GM12878 (cell line): Measurements from ENCODE around the gene FRAS1. TPM values are rescaled to one million over a fixed set of nuclear protein-coding genes. Genes with fewer than 3 reads are reported as not detected.

ENCODE experiments used
- ATAC-seq: fragments of 200-7000 bp; cut with Tn5 transposase; 3 replicates; pipeline ENCODE4 v1.9.1; 2020; ENCODE audit warnings: mild to moderate bottlenecking, moderate library complexity
- BruUV-seq: library from RNA; stranded (reverse); fragments of 400-500 nt; replicated peaks from 2 replicates; lab custom pipeline; 2021; lab: Mats Ljungman, UMichigan
- CTCF ChIA-PET: fragments of 300-600 bp; sonication (Branson Sonifier 250); formaldehyde crosslinking; extraction: SDS; loops from one replicate; lab custom pipeline; 2021; ENCODE audit warnings: inconsistent platforms; lab: Yijun Ruan, JAX
- POLR2A ChIA-PET: fragments of 350-600 bp; formaldehyde crosslinking; extraction: SDS; loops from one replicate; lab custom pipeline; 2021; ENCODE audit warnings: inconsistent platforms; lab: Charles Lee
- RAD21 ChIA-PET: fragments of 300-600 bp; sonication (Branson Sonifier 250); formaldehyde crosslinking; loops from one replicate; lab custom pipeline; 2023; ENCODE audit warnings: antibody characterized with exemption; ENCODE audit not compliant: unreplicated experiment; lab: Charles Lee
- SMC1A ChIA-PET: fragments of 300-600 bp; sonication (Branson Sonifier 250); formaldehyde crosslinking; loops from one replicate; lab custom pipeline; 2023; ENCODE audit not compliant: unreplicated experiment, uncharacterized antibody; lab: Charles Lee
- DNase-seq: peaks from one replicate; pipeline ENCODE4 v3.0.0-alpha.2; 2011; ENCODE audit warnings: low read depth, low spot score
- FAIRE-seq: peaks from 3 replicates; lab custom pipeline; 2011; peaks lifted over from hg19 to GRCh38; lab: Jason Lieb, UNC
- H2AFZ ChIP-seq: 2 replicates; pipeline ENCODE4 v1.6.0; 2011; ENCODE audit warnings: low read depth, low read length, control low read depth; ENCODE audit not compliant: control insufficient read depth
- H3K27ac ChIP-seq: 2 replicates; pipeline ENCODE4 v1.5.1; 2011; ENCODE audit warnings: control low read depth; ENCODE audit not compliant: control insufficient read depth, insufficient read depth
- H3K27me3 ChIP-seq, 2 experiments: replicated peaks in 1 of 2; 2 replicates each; pipeline versions ENCODE4 v1.6.0 to v1.6.1; 2011; ENCODE audit warnings: low read length in 1 of 2; ENCODE audit not compliant: control insufficient read depth in 2 of 2, insufficient read depth in 2 of 2
- H3K36me3 ChIP-seq, 2 experiments: 2 replicates each; pipeline ENCODE4 v1.5.1; 2011; ENCODE audit warnings: low read length in 1 of 2; ENCODE audit not compliant: control insufficient read depth in 2 of 2, insufficient read depth in 2 of 2
- H3K4me1 ChIP-seq: 2 replicates; pipeline ENCODE4 v1.6.1; 2011; ENCODE audit warnings: mild to moderate bottlenecking, low read length, moderate library complexity, mixed read lengths; ENCODE audit not compliant: control insufficient read depth, insufficient read depth
- H3K4me2 ChIP-seq: 2 replicates; pipeline ENCODE4 v1.6.0; 2011; ENCODE audit warnings: control low read depth; ENCODE audit not compliant: control insufficient read depth, insufficient read depth
- H3K4me3 ChIP-seq: fragments of 200-600 bp; sonication (generic); 2 replicates; pipeline ENCODE4 v1.5.1; 2016
- H3K79me2 ChIP-seq: 2 replicates; pipeline ENCODE4 v1.6.0; 2011; ENCODE audit warnings: low read length; ENCODE audit not compliant: control insufficient read depth, insufficient read depth
- H3K9ac ChIP-seq: 2 replicates; pipeline ENCODE4 v1.8.0; 2011; ENCODE audit warnings: low read length, control low read depth, mixed read lengths; ENCODE audit not compliant: control insufficient read depth, insufficient read depth
- H3K9me3 ChIP-seq: replicated peaks from 3 replicates; pipeline ENCODE4 v1.5.1; 2011; ENCODE audit warnings: mild to moderate bottlenecking, low read length; ENCODE audit not compliant: control insufficient read depth, insufficient read depth
- H4K20me1 ChIP-seq: 2 replicates; pipeline ENCODE4 v1.6.0; 2011; ENCODE audit not compliant: control insufficient read depth, insufficient read depth
- DPF2 ChIP-seq: fragments of 450-650 bp; IDR thresholded peaks from 2 replicates; pipeline ENCODE4 v1.6.1; 2017; ENCODE audit warnings: mild to moderate bottlenecking
- ELK1 ChIP-seq: IDR thresholded peaks from 2 replicates; pipeline ENCODE4 v1.6.1; 2012; ENCODE audit warnings: low read depth, low read length, improper control_type of control experiment
- FOXK2 ChIP-seq: fragments of 450-650 bp; IDR thresholded peaks from 2 replicates; pipeline ENCODE4 v1.6.1; 2017; ENCODE audit warnings: mild to moderate bottlenecking, moderate library complexity
- GATAD2B ChIP-seq: fragments of 450-650 bp; conservative IDR thresholded peaks from 2 replicates; pipeline ENCODE4 v1.6.1; 2017; ENCODE audit warnings: low read depth, mild to moderate bottlenecking, moderate library complexity
- IKZF1 ChIP-seq: fragments of 450-650 bp; conservative IDR thresholded peaks from 2 replicates; pipeline ENCODE4 v1.6.1; 2017; ENCODE audit warnings: antibody characterized with exemption, mild to moderate bottlenecking
- IRF3 ChIP-seq: fragments of 450-650 bp; IDR thresholded peaks from 2 replicates; pipeline ENCODE4 v1.6.1; 2014; ENCODE audit warnings: mild to moderate bottlenecking
- KLF5 ChIP-seq: fragments of 450-650 bp; IDR thresholded peaks from 2 replicates; pipeline ENCODE4 v1.6.1; 2014; ENCODE audit warnings: mild to moderate bottlenecking; ENCODE audit not compliant: partially characterized antibody
- MEF2A ChIP-seq: IDR thresholded peaks from 2 replicates; pipeline ENCODE4 v1.6.1; 2011; ENCODE audit warnings: low read depth, mild to moderate bottlenecking, low read length, moderate library complexity; ENCODE audit not compliant: insufficient read depth
- MYC ChIP-seq: IDR thresholded peaks from 2 replicates; pipeline ENCODE4 v1.6.1; 2011; ENCODE audit warnings: mild to moderate bottlenecking, low read length, moderate library complexity, inconsistent platforms; ENCODE audit not compliant: insufficient read depth, insufficient replicate concordance, insufficient read length, severe bottlenecking
- NBN ChIP-seq: fragments of 450-650 bp; IDR thresholded peaks from 2 replicates; pipeline ENCODE4 v1.6.1; 2016
- NFYB ChIP-seq: IDR thresholded peaks from 2 replicates; pipeline ENCODE4 v1.6.1; 2011; ENCODE audit warnings: low read depth, mild to moderate bottlenecking, low read length, improper control_type of control experiment, moderate library complexity; ENCODE audit not compliant: insufficient read depth
- NKRF ChIP-seq: fragments of 450-650 bp; conservative IDR thresholded peaks from 2 replicates; pipeline ENCODE4 v1.6.1; 2017; ENCODE audit warnings: mild to moderate bottlenecking, moderate library complexity
- PAX5 ChIP-seq: IDR thresholded peaks from 2 replicates; pipeline ENCODE4 v1.6.1; 2011; ENCODE audit warnings: low read depth, low read length, borderline replicate concordance
- PKNOX1 ChIP-seq: fragments of 450-650 bp; IDR thresholded peaks from 2 replicates; pipeline ENCODE4 v1.6.1; 2016; ENCODE audit warnings: mild to moderate bottlenecking
- POLR2A ChIP-seq: IDR thresholded peaks from 2 replicates; pipeline ENCODE4 v1.6.1; 2011; ENCODE audit warnings: low read depth, mild to moderate bottlenecking, low read length
- RUNX3 ChIP-seq: IDR thresholded peaks from 2 replicates; pipeline ENCODE4 v1.6.1; 2012; ENCODE audit warnings: low read length, inconsistent platforms
- SIN3A ChIP-seq: IDR thresholded peaks from 2 replicates; pipeline ENCODE4 v1.6.1; 2012; ENCODE audit warnings: low read depth, low read length, improper control_type of control experiment
- TARDBP ChIP-seq: IDR thresholded peaks from 2 replicates; pipeline ENCODE4 v1.6.1; 2016; ENCODE audit warnings: borderline replicate concordance
- ZNF217 ChIP-seq: fragments of 450-650 bp; IDR thresholded peaks from 2 replicates; pipeline ENCODE4 v1.6.1; 2017; ENCODE audit warnings: antibody characterized with exemption, mild to moderate bottlenecking
- ZSCAN29 ChIP-seq: fragments of 450-650 bp; IDR thresholded peaks from 2 replicates; pipeline ENCODE4 v1.6.1; 2017; ENCODE audit warnings: mild to moderate bottlenecking, moderate library complexity
- WGBS: methylation state at CpG from one replicate; pipeline ENCODE4 v1.1.6; 2016; ENCODE audit warnings: low lambda C conversion rate; ENCODE audit not compliant: insufficient replicate concordance, insufficient coverage; ENCODE audit errors: missing lambda C conversion rate; 5-methylcytosine and 5-hydroxymethylcytosine counted together
- in situ Hi-C: fragments of 300-500 bp; cut with MboI; formaldehyde crosslinking; loops from 9 replicates; pipeline ENCODE4 v1.14.3; 2018; ENCODE audit warnings: mixed read lengths
- intact Hi-C: fragments of 100-400 bp; cut with micrococcal nuclease; formaldehyde crosslinking; loops from one replicate; pipeline ENCODE4 v1.14.2; 2022; ENCODE audit not compliant: unreplicated experiment
- polyA plus RNA-seq, 11 experiments: library from polyadenylated mRNA; depleted of rRNA in 4 of 11; unstranded in 6 of 11; stranded (reverse) in 5 of 11; fragments of >200 nt; fragmentation: Nextera tagmentation in 4 of 11; fragmentation: Illumina TruSeq in 1 of 11; extraction: Ambion mirVana in 4 of 11; extraction: Trizol in 1 of 11; gene quantifications; 1 replicate in 1 of 11; 2 replicates in 10 of 11; pipeline versions ENCODE4 v1.2.1 to v1.2.3, GENCODE V29; 2011 to 2016; ENCODE audit warnings: inconsistent platforms in 2 of 11, missing spikeins in 2 of 11, low read depth in 1 of 11
- total RNA-seq, 4 experiments: library from RNA; depleted of rRNA in 3 of 4; stranded (reverse); fragments of >200 nt in 3 of 4; fragmentation: Illumina TruSeq in 1 of 4; extraction: Trizol in 1 of 4; gene quantifications; 2 replicates each; pipeline versions ENCODE4 v1.2.1 to v1.2.3, GENCODE V29; 2013 to 2021

FRAS1 gene
- total and polyA plus RNA-seq, 10 of the 15 experiments (the other 5 are each of a cell fraction or from before 2014, with no cell fraction given) = 0.08 to 11.7 (median 0.20) TPM

- CTCF ChIA-PET = interaction anchor here (0.6 to 2.7 kb wide), 7 partner anchors 10 to 436 kb away, joined by 3 to 15 read pairs (median 3); no protein-coding TSS in a partner anchor
- H3K27me3 ChIP-seq = no peaks in the 10 kb centered on the region
- 0 out of 2 replicates have a peak overlapping the region, but pooled peaks have one; percentile 18 for H3K4me3 ChIP-seq
- H3K27ac ChIP-seq = no peak overlapping the region
- no peaks in the 10 kb centered on the region for H3K36me3 ChIP-seq
- peaks cover 8% of the 10 kb centered on the region; the same call in 1 of the 2 replicates for H3K4me1 ChIP-seq
- H3K4me2 ChIP-seq = peak overlapping the region; percentile 72
- DNase-seq (peak; percentile 27), FAIRE-seq (peak; percentile 56), ATAC-seq (peak; percentile 73)
- 0% methylated on average over 3 of the region's 3 CpGs for WGBS
- BruUV-seq = TSS peak; percentile 57
- intact Hi-C loops = loop anchor here (10.0 kb wide), 1 partner anchor 568 kb away; no protein-coding TSS in a partner anchor
- H2AFZ ChIP-seq = no peak overlapping the region
- peak overlapping the region; percentile 26; the same call in 1 of the 2 replicates for H3K9ac ChIP-seq
- POLR2A ChIA-PET = interaction anchor here (1.0 kb wide), 1 partner anchor 15 kb away, joined by 3 read pairs; no protein-coding TSS in a partner anchor
- in situ Hi-C loops = no loop called here
- no peaks in the 10 kb centered on the region for H3K9me3 ChIP-seq
- no peaks in the 10 kb centered on the region for H4K20me1 ChIP-seq
- RAD21 ChIA-PET = interaction anchor here (0.8 to 1.6 kb wide), 7 partner anchors 15 to 238 kb away, joined by 3 to 13 read pairs (median 3); no protein-coding TSS in a partner anchor
- SMC1A ChIA-PET = interaction anchor here (0.7 to 5.9 kb wide), 17 partner anchors 8 to 253 kb away, joined by 3 to 30 read pairs (median 3); no protein-coding TSS in a partner anchor
- no peaks in the 10 kb centered on the region for H3K79me2 ChIP-seq
- TF ChIP-seq PAX5 (no peak), RUNX3 (peak; percentile 43), IRF3 (no peak), IKZF1 (peak; percentile 87), MYC (no peak), TARDBP (no peak), ZSCAN29 (no peak), NFYB (no peak), FOXK2 (no peak), GATAD2B (0 out of 2 replicates have a peak, but pooled peaks have one; percentile 52), DPF2 (peak; percentile 87), NBN (peak; percentile 35; the same call in 1 of the 2 replicates), ZNF217 (0 out of 2 replicates have a peak, but pooled peaks have one; percentile 31), POLR2A (no peak), MEF2A (no peak; the same call in 1 of the 2 replicates), KLF5 (no peak), PKNOX1 (no peak), ELK1 (no peak), NKRF (no peak), SIN3A (no peak)
Observed at GRCh38 chr4:78297116-78297800, 240.1 kb downstream of the FRAS1 start.
